GM19023 (cell line): Measurements from ENCODE around the gene TRIM17.
"Not testable (repeated sequence)": the region's sequence is repeated elsewhere in the genome, so short reads cannot be mapped to it uniquely, and the experiment has no call there.

ENCODE experiments used
- ATAC-seq: cut with Tn5 transposase; IDR thresholded peaks from one replicate; pipeline ENCODE4 v1.9.1; 2021; ENCODE audit warnings: mild to moderate bottlenecking, moderate library complexity; ENCODE audit not compliant: unreplicated experiment

TRIM17 gene

DNA sequence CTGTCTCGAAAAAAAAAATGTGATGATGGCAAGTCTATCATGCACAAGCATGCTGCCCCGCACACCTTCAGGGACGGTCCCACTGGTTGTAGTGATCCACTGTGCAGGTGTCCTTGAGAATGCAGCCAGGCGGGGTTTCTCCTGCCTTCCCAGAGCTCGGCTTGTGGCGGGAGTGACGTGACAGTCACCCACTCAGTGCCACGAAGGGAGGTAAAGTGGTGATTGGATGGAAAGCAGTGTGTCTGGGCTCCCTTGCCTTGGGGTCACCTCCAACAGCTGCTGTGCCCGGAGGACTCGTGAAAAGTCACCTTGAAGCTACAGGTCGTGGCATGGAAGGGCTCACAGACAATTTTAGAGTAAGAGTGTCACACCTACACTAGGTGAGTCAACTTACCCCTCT lies 33.5 kb upstream of the TRIM17 start:
- no peak for ATAC-seq

DNA sequence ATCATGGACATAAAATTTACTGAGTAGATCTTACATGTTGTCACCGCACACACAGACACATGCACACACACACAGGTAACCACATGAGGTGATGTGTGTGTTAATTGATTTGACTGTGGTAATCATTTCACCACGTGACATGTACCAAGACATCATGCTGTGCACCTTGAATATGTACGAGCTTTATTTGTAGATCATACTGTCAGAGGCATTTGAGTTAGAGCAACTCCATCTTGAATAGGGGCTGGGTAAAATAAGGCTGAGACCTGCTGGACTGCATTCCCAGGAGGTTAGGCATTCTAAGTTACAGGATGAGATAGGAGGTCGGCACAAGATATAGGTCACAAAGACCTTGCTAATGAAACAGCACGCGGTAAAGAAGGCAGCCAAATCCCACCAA lies 31.7 kb upstream of the TRIM17 start:
- no peak for ATAC-seq

DNA sequence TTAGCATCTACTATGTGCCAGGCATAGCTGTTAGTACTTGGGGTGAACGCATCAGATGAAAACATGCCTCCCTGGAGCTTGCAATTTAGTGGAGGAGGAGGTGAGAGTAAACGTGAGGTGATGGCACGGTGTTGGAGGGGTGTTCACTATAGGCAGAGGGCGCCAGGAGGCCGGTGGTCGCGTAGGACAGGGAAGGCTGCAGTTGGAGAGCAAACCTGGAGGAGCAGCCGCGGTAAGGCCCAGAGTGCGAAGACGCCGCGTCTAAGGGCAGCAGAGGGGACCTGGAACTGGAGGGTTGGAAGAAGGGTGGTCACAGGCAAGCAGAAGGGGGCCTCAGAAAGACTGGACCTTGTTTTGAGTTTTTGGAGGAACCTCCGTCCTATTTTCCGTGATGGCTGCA lies 30.2 kb upstream of the TRIM17 start:
- no peak for ATAC-seq

DNA sequence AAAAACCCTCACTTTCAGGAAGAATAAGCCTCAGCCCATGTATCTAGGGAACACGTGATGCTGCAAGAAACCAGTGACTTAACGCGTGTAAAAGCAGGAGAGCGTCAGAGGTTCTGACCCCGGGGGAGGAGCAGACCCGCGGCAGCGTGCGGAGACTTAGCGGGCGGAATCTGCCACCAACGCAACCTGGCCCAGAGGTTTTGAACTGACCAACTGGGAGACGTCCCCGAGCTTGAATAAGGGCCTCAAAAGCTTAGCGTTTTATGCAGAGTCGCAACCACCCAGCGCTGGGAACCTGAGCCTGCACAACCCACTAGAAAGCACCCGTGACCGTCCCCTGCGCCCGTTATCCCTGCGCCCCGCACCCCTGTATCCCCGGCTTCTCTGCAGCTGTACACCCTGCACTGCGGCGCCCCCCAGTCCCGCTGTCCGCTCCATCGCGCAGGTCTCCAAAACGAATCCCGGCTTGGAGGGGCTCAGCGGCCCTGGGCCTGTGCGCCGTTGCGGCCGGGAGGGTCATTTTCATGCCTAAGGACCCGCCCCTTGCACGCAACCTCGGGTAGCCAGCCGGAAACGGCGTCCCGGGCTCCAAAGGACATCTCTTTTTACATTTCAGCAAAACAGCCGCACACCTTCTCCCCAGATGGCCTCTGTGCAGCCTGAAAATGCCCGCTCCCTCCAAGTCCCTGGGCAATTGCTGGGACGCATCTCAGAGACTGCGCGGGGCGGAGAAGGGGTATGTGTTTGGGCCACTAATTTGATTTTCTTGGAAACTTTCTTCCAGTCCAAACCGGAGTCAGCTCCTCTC lies 29.4 kb upstream of the TRIM17 start:
- ATAC-seq, result peak; percentile 64

DNA sequence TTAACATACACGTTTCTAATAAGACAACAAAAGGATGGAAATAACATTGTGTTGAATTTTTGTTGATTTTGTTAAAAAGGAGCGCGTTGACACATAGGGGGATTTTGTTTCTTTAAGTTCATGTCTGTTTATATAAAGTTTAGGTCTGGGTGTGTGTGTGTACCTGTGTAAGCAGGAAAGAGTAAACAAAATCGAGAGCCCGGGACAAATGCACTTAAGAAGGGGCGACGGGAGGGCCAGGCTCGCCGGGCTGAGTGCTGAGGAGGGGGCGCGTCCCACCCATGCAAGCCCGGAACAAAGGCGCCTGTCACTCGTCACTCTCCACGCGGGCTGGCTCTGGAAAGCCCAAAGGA lies 28.8 kb upstream of the TRIM17 start:
- no peak for ATAC-seq

DNA sequence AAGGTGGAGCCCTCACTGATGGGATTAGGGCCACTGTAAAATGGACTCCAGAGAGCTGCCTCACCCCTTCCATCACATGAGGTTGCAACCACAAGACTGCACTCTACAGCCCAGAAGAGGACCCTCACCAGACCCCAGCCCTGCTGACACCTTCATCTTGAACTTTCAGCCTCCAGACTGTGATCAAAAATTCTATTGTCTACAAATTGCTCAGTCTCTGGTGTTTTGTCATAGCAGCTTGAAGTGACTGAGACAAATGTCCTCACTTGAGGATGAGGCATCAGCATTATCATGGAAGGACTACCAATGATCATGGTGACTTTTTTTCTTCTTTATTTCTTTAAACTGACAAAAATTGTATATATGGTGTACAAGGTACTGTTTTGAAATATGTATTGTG lies 26.7 kb upstream of the TRIM17 start:
- ATAC-seq, result no peak

DNA sequence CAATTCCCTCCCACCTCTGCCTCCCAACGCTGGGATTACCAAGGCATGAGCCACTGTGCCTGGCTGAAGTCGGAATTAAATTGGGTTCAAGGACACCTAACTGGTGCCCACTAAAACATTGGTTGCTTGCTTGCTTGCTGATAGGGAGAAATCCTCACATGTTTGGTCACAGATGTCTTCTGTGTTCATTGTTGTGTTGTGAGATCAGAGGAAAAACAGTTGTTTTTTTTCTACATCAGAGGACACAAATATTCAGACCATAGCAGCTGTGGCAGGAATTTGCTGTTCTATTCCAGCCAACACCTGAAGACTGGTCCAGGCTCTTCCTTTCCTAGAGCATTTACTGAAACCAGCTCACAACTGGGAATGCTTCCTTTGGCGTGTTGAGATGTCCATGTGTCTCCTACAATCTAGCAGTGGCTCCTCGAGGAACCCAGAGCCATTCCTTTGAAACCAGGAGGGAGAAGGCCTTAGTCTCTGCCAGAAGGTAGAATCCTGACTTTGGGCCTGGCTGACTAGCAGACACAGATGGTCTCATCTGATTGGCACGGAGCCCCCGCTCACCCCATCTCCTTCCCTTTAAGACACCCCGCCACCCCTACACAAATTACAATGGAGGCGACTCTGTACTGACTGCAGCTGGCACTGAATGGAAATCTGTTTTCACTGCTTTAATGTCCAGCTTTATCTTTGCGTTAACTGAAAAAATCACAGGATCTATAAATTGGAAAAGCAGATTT lies 24.3 kb upstream of the TRIM17 start:
- no peak for ATAC-seq

DNA sequence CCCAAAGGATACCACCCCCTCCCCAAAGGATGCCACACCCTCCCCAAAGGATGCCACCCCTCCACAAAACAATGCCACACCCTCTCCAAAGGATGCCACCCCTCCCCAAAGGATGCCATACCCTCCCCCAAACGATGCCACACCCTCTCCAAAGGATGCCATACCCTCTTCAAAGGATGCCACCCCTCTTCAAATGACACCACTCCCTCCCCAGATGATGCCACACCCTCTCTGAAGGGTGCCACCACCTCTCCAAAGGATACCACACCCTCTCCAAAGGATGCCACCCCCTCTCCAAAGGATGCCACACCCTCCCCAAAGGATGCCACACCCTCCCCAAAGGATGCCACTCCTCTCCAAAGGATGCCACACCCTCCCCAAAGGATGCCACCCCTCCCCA lies 21.6 kb upstream of the TRIM17 start:
- ATAC-seq, result no peak

DNA sequence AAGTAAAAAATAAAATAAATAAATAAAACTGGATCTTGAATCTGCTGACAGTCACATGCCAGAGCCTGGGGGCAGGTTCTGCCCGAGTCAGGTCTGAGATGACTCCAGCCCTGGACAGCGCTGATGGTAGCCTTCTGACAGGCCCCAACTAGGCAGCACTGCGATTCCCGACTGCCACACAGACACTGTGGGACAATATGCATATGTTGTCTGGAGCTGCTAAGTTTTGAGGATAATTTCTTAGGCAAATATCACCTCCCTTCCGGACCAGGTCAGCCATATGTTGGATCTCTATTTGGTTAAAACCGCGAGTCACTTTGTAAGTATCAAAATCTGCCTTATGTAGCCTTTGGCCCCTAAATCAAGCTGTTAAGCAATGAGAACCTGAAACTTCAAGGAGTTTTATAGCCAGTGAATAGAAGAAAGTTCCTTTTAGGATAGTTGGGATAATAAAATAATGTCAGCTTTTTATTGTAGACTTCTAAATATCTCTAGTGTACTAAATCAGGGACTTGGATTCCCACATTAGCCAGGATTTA lies 20.8 kb upstream of the TRIM17 start:
- no peak for ATAC-seq

DNA sequence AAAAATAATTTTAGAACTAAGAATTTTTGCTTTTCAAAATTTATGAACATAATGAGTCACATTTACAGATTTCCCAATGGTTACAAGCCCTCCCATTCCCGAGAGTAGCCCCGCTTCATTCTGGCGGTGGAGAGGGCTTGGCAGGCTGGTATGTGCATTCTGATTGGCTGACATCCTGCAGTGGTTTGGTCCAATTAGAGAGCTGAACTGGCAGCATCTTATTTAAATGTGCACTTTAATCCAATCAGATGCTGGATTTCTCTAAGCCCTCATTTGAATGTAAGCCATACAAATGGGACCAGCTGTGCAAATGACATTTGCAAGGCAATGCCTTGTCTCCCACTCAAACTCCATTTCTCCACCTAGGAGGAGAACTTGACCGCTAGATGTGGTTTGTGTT lies 18.0 kb upstream of the TRIM17 start:
- no peak for ATAC-seq

DNA sequence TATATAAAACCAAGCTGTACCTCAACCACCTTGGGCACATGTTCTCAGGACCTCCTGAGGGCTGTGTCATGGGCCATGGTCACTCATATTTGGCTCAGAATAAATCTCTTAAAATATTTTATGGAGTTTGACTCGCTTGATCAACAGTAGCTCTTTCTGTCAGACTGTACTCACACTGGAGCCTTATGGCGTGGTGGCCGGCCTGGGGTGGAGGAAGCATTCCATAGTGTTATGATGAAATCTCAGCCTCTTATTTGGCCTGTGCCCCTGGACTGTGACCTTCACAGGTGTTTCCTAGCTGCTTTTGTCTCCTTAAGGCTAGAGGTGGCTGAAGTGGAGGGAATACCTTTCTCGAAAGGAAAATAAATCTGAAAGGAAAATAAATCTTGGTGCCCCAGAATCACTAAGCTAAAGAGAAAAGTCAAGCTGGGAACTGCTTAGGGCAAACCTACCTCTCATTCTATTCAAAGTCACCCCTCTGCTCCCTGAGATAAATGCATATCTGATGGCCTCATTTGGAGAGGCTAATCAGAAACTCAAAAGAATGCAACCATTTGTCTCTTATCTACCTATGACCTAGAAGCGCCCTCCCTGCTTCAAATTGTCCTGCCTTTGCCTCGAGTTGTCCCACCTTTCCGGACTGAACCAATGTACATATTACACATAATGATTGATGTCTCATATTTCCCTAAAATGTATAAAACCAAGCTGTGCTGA lies 16.8 kb upstream of the TRIM17 start:
- not testable (repeated sequence) for ATAC-seq

DNA sequence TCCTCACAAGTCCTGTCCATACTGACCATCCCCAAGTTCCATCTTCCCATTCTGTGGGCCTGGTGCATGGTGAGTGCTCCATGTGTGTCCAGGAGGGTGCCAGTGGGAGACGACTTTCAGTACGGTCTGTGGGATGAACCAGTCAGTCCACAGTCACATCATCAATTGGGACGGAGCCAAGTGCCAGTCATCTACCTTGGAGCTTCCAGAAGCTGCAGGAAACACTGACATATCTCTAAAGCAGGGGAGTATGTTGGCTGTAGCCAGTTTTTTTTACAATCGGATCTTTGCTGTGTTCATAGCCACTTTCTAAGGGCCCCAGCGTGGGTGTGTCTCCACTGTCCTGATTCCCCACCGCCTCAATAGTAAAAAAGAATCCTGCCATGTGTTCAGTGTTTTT lies 13.6 kb upstream of the TRIM17 start:
- ATAC-seq, result no peak

DNA sequence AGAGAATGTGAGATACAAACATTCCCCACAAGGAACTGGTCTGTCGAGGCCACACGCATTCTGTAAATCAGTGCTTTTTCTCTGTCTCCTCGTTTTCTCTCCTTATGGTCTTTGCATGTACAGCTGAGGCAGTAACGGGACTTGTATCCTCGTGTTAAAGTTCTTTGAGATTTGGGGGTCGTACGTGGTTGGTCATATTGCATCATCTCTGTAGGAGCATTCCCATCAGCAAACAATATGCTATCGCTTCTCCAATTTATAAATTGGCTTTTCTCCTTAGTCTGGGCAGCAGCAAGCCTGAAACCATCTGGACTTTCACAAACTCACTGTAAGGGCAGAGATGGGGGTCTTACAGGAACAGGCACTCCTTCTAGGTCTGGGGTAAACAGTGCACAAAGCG lies 13.0 kb upstream of the TRIM17 start:
- ATAC-seq, result no peak

DNA sequence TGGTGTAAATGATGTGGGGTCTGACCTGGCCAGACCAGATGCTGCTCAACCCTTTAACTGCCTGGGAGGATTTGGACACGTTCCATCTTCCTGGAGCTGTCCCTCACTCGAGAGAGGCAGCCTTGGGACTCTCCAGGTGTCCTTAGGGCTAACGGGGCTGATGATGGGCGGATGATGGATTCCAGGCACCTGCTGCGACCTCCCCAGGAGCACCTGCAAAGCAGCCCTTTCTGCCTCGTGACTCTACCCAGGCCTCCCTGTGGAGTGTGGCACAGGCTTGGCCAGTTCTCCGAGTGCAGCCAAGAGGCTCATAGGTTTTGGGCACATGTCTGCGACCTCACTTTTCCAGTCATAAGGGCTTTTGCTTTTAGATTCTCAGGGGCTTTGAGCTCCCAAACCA lies 12.3 kb upstream of the TRIM17 start:
- no peak for ATAC-seq

DNA sequence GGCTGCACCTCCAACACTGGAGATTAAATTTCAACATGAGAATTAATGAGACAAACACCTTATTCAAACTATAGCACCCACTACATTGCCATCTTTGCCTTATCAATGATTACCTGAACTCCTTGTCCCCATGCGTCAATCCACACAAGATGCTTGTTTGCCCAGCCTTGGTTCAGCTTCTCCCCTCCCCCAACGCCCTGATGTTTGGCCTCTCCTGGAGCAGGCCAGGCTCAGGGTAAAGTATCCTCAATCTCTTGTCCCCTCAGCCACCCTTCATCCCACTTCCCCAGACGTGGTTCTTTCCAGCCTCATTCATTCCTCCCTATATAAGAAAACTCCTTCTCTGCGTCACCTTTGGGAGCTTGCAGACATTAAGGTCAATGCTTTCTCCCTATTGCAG lies 11.8 kb upstream of the TRIM17 start:
- ATAC-seq, result no peak

DNA sequence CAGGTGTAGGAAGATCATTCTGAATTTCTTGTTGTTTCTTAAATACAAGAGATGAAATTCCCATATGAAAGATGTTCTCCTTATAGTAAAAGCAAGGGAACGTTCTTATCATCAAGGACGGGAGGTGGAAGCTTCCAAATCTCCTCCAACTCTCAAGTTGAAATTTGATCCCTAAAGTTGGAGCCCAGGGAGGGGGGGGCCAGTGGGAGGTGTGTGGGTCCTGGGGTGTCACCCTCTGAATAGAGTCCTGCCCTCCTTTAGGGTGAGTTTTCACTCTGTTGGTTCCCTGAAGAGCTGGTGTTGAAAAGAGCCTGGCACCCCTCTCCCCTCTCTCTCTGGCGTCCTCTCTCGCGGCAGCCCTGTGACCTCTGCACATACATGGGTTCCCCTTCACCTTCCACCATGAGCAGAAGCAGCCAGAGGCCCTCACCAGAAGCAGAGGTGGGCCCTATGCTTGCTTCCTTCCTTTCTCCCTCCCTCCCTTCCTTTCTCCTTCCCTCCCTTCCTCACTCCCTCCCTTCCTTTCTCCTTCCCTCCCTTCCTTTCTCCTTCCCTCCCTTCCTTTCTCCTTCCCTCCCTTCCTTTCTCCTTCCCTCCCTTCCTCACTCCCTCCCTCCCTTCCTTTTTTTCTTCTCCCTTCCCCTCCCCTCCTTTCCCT lies 10.0 kb upstream of the TRIM17 start:
- ATAC-seq, result no peak

DNA sequence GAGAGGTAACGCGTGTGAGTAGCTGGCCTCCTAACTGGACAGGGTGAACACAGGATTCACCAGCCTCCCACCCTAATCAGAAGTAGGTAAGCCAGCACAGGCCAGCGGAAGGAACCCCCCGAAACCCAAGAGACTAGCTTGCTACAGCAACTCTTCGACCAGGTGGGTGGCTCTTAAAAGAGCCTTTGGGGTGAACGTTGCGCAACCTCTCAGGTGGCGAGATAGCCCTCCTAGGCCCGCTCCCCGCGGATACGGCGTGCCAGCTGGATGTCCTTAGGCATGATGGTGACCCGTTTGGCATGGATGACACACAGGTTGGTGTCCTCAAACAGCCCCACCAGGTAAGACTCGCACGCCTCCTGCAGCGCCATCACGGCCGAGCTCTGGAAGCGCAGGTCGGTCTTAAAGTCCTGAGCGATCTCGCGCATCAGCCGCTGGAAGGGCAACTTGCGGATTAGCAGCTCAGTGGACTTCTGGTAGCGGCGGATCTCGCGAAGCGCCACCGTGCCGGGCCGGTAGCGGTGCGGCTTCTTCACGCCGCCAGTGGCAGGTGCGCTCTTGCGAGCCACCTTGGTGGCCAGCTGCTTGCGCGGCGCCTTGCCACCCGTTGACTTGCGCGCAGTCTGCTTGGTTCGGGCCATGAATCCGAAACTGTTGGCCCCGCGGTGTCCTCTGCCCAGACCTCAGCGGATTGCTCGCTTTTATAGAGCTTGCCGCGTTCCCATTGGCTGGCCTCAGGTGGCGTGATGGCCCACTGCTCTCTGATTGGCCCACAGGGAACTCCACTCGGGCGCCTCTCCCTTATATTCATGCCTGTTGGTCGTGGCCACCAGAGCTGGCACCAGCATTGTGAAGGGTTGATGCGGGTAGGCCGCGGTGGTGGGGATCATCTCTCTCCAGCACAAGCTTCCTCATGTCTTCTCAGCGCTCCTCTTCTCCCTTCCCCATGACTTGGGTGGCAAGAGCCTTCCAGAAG lies 8.3 kb upstream of the TRIM17 start:
- no peak for ATAC-seq

DNA sequence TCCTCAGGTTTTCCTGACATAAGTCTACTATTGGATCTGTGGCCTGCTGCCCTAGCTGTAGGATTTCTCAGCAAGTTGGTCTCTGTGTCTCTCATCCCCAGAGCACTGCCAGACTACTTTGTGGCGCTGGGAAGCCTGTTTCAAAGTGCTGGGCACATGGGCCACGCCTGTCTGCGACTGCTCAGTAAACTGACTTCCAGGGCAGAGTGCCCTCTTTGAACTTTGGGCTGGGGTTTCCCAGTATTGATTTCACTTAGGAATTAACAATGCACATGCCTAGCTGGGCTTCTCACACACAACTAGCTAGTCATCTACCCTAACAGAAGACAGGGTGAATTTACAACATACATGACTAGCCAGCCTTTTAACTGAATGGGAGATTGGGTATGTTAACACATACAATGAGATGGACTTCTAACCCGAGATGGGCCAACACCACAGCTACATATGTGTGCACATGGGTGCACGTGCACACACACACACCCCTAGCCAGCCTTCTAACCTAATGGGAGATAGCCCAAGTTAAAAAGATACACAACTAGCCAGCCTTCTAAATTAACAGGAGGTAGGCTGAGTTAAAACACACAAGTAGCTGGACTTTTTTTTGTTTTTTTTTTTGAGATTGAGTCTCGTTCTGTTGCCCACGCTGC lies 6.9 kb upstream of the TRIM17 start:
- ATAC-seq, result no peak

DNA sequence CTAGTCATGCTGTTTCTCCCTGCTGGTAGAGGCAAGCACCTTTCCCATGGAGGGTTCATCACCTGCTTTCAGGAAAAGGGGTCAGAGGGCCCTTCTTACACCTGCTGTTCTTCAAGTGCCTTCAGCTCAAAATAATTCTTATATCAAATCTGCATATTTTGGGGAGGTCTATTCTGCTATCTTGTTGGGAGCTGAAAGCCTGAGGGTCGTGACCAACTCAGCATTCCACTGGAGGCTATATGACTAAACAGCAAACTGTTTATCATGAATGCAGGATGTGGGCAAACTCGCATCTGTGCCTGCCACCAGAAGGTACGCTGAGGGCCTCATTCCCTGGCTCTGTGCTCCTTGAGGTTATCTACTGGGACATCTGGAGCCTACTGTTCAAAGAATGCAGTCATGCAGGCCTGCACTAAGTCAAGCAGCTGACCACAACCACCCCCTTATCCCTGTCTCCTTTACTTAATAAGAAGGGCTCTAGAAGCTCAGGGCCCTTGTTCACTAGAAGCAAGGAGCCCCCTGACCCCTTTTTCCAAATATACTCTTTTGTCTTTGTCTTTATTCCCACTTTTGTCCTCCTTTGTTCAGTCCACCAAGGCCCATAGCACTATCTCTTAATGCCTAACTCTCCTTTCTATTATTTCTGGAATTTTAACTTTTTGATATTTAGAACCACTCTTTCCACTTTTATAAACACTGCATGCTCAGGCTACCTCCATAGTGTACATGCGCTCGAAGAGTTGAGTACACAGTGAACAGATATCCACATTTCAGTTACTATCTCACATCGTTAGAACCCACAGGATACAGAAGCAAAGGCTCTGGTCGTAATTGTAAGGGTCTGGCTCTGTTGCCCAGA lies 4.5 kb upstream of the TRIM17 start:
- ATAC-seq, result no peak
